B cell (primary cell): Measurements from ENCODE around the gene GCN1.

ENCODE experiments used
- EZH2 ChIP-seq: IDR thresholded peaks from 2 replicates; pipeline ENCODE4 v1.6.1; 2012; ENCODE audit warnings: borderline replicate concordance, low read depth, mild to moderate bottlenecking, moderate library complexity, low read length; ENCODE audit not compliant: insufficient read depth, poor library complexity, severe bottlenecking
- TF ChIP-seq, protein P1 (sequence below): fragments of 200-600 bp; IDR thresholded peaks from one replicate; pipeline ENCODE4 v1.8.0; 2022; ENCODE audit warnings: antibody characterized with exemption, mild to moderate bottlenecking

DNA sequence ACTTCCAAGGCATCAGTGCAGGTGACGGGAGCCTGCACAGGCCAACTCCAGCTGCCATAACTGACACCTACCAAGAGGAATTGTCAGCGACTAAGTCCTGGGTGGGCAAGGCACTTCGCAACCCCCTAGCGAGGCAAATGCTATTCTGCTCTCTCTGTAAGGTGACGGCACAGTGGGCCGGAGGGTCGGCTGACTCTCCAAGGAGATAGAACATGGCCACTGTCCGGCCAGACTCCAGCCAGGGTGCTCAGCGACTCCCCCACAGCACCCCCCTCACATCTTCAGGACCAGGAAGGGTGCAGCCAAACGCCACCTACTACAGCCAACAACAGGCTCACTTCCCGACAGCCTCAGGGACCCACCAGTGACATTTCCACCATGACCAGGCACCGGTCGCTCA, 91.1 kb downstream of the GCN1 start:
- TF ChIP-seq, protein P1, sequence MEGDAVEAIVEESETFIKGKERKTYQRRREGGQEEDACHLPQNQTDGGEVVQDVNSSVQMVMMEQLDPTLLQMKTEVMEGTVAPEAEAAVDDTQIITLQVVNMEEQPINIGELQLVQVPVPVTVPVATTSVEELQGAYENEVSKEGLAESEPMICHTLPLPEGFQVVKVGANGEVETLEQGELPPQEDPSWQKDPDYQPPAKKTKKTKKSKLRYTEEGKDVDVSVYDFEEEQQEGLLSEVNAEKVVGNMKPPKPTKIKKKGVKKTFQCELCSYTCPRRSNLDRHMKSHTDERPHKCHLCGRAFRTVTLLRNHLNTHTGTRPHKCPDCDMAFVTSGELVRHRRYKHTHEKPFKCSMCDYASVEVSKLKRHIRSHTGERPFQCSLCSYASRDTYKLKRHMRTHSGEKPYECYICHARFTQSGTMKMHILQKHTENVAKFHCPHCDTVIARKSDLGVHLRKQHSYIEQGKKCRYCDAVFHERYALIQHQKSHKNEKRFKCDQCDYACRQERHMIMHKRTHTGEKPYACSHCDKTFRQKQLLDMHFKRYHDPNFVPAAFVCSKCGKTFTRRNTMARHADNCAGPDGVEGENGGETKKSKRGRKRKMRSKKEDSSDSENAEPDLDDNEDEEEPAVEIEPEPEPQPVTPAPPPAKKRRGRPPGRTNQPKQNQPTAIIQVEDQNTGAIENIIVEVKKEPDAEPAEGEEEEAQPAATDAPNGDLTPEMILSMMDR = no peak
- TF ChIP-seq EZH2 = no peak
